A549 (cell line): ENCODE measurements around the gene RUNX1. TPM values are rescaled to one million over a fixed set of nuclear protein-coding genes. Genes with fewer than 3 reads are reported as not detected.
A peak's percentile ranks its signal among the peaks of the same experiment; 100 is the strongest.

Experiments used
- ATAC-seq, 2 experiments: fragments of 200-7000 bp in 1 of 2; fragments of >200 bp in 1 of 2; cut with Nextera tagmentation in 1 of 2; cut with Tn5 transposase in 1 of 2; 3 replicates each; pipeline versions ENCODE4 v1.8.0 to v1.9.1; 2018 to 2020; ENCODE audit warnings: mild to moderate bottlenecking in 1 of 2, moderate library complexity in 1 of 2
- CTCF ChIA-PET: fragments of 300-600 bp; sonication (Branson Sonifier 250); formaldehyde crosslinking; extraction: SDS; loops from one replicate; lab custom pipeline; 2021; ENCODE audit warnings: antibody characterized with exemption, inconsistent platforms; lab: Yijun Ruan, JAX
- POLR2A ChIA-PET: fragments of 350-600 bp; formaldehyde crosslinking; extraction: SDS; loops from one replicate; lab custom pipeline; 2021; ENCODE audit warnings: antibody characterized with exemption, inconsistent platforms; lab: Yijun Ruan, JAX
- DNase-seq, 2 experiments: peaks; one replicate each; pipeline versions ENCODE4 v3.0.0 to v3.0.0-alpha.2; 2011 to 2016; ENCODE audit warnings: low read depth in 1 of 2, low spot score in 1 of 2
- FAIRE-seq: peaks from 2 replicates; lab custom pipeline; 2011; peaks lifted over from hg19 to GRCh38; lab: Jason Lieb, UNC
- H3K27ac ChIP-seq, 2 experiments: fragments of >200 bp; sonication (Bioruptor Twin); formaldehyde crosslinking; 3 replicates each; pipeline ENCODE4 v1.5.1; 2016 to 2017
- H3K4me1 ChIP-seq: fragments of >200 bp; sonication (Bioruptor Twin); formaldehyde crosslinking; 3 replicates; pipeline ENCODE4 v1.6.1; 2016
- H3K4me2 ChIP-seq: fragments of >200 bp; sonication (Bioruptor Twin); formaldehyde crosslinking; 3 replicates; pipeline ENCODE4 v1.6.1; 2016
- H3K4me3 ChIP-seq: fragments of >200 bp; sonication (Bioruptor Twin); formaldehyde crosslinking; 3 replicates; pipeline ENCODE4 v1.5.1; 2016
- H3K9me3 ChIP-seq: fragments of >200 bp; sonication (Bioruptor Twin); formaldehyde crosslinking; 3 replicates; pipeline ENCODE4 v1.6.1; 2016
- CBX2 ChIP-seq: fragments of 200-600 bp; sonication (generic); IDR thresholded peaks from 2 replicates; pipeline ENCODE4 v1.6.1; 2016; ENCODE audit warnings: low read depth, mild to moderate bottlenecking, borderline replicate concordance
- CBX8 ChIP-seq: fragments of 200-600 bp; sonication (generic); IDR thresholded peaks from 2 replicates; pipeline ENCODE4 v1.6.1; 2016
- CHD2 ChIP-seq: fragments of 150-350 bp; IDR thresholded peaks from 2 replicates; pipeline ENCODE4 v1.6.1; 2014; ENCODE audit warnings: low read length; ENCODE audit not compliant: partially characterized antibody
- CHD4 ChIP-seq: fragments of 200-600 bp; sonication (generic); IDR thresholded peaks from 2 replicates; pipeline ENCODE4 v1.6.1; 2016; ENCODE audit warnings: antibody characterized with exemption, mild to moderate bottlenecking, borderline replicate concordance
- FOXS1 ChIP-seq: fragments of 250-450 bp; sonication (Bioruptor Pico); IDR thresholded peaks from 2 replicates; pipeline ENCODE4 v1.5.0; 2020; ENCODE audit warnings: mild to moderate bottlenecking, moderate library complexity
- HDAC2 ChIP-seq: fragments of 200-600 bp; sonication (generic); IDR thresholded peaks from 2 replicates; pipeline ENCODE4 v1.6.1; 2016
- JUNB ChIP-seq: fragments of >200 bp; sonication (Bioruptor Twin); formaldehyde crosslinking; IDR thresholded peaks from 2 replicates; pipeline ENCODE4 v1.6.1; 2016
- MAFK ChIP-seq: fragments of 450-650 bp; IDR thresholded peaks from 2 replicates; pipeline ENCODE4 v1.6.1; 2014; ENCODE audit not compliant: partially characterized antibody
- MAZ ChIP-seq: fragments of 150-350 bp; IDR thresholded peaks from 2 replicates; pipeline ENCODE4 v1.6.1; 2014; ENCODE audit warnings: antibody characterized with exemption, low read depth, low read length, borderline replicate concordance
- NPAS2 ChIP-seq: fragments of 250-450 bp; sonication (Bioruptor Pico); IDR thresholded peaks from 2 replicates; pipeline ENCODE4 v1.8.0; 2022; ENCODE audit warnings: mild to moderate bottlenecking, moderate library complexity, borderline replicate concordance
- POLR2AphosphoS2 ChIP-seq: conservative IDR thresholded peaks from 2 replicates; pipeline ENCODE4 v1.6.1; 2012; ENCODE audit warnings: low read length, improper control_type of control experiment, inconsistent platforms
- RAD21 ChIP-seq, 2 experiments: fragments of >200 bp in 1 of 2; sonication (Bioruptor Twin) in 1 of 2; formaldehyde crosslinking in 1 of 2; IDR thresholded peaks in 1 of 2; conservative IDR thresholded peaks in 1 of 2; 2 replicates in 1 of 2; 3 replicates in 1 of 2; pipeline ENCODE4 v1.6.1; 2012 to 2018; ENCODE audit warnings: inconsistent platforms in 1 of 2
- RFX5 ChIP-seq: fragments of 450-650 bp; IDR thresholded peaks from 2 replicates; pipeline ENCODE4 v1.7.1; 2014; ENCODE audit warnings: antibody characterized with exemption, mild to moderate bottlenecking, moderate library complexity
- SMC3 ChIP-seq: fragments of >200 bp; sonication (Bioruptor Twin); formaldehyde crosslinking; IDR thresholded peaks from 3 replicates; pipeline ENCODE4 v1.6.1; 2018; ENCODE audit warnings: inconsistent platforms
- SREBF2 ChIP-seq: fragments of 450-650 bp; IDR thresholded peaks from 2 replicates; pipeline ENCODE4 v1.6.1; 2014; ENCODE audit warnings: mild to moderate bottlenecking, moderate library complexity
- TFCP2L1 ChIP-seq: fragments of 250-450 bp; sonication (Bioruptor Pico); IDR thresholded peaks from 2 replicates; pipeline ENCODE4 v1.5.0; 2021; ENCODE audit warnings: mild to moderate bottlenecking
- TP53 ChIP-seq: fragments of 250-450 bp; sonication (Bioruptor Pico); IDR thresholded peaks from 2 replicates; pipeline ENCODE4 v1.5.0; 2021; ENCODE audit warnings: mild to moderate bottlenecking, moderate library complexity
- ZSCAN20 ChIP-seq: fragments of 250-450 bp; sonication (Bioruptor Pico); IDR thresholded peaks from 2 replicates; pipeline ENCODE4 v1.8.0; 2022; ENCODE audit warnings: mild to moderate bottlenecking, moderate library complexity
- WGBS: methylation state at CpG from one replicate; pipeline ENCODE4 v1.1.6; 2017; ENCODE audit errors: missing lambda C conversion rate; 5-methylcytosine and 5-hydroxymethylcytosine counted together
- polyA plus RNA-seq, 4 experiments: library from polyadenylated mRNA; depleted of rRNA in 3 of 4; stranded (reverse); fragments of >200 nt; fragmentation: RNase III in 1 of 4; extraction: RNeasy Plus Mini Kit Qiagen cat#74134 plus additional on column Dnase treatment in 1 of 4; gene quantifications; 2 replicates in 3 of 4; 3 replicates in 1 of 4; pipeline ENCODE4 v1.2.3, GENCODE V29; 2011 to 2017
- TF ChIP-seq, protein P1 (sequence below): IDR thresholded peaks from 2 replicates; pipeline ENCODE4 v1.6.1; 2012
- TF ChIP-seq, protein P2 (sequence below): IDR thresholded peaks from 2 replicates; pipeline ENCODE4 v1.6.1; 2012; ENCODE audit warnings: low read depth, borderline replicate concordance
- TF ChIP-seq, protein P3 (sequence below): fragments of >200 bp; sonication (Bioruptor Twin); formaldehyde crosslinking; IDR thresholded peaks from 3 replicates; pipeline ENCODE4 v1.5.1; 2016
- TF ChIP-seq, protein P4 (sequence below): fragments of 250-450 bp; sonication (Bioruptor Pico); IDR thresholded peaks from 2 replicates; pipeline ENCODE4 v1.5.0; 2020; ENCODE audit warnings: low read depth, mild to moderate bottlenecking, moderate library complexity
- TF ChIP-seq, protein P5 (sequence below): fragments of 150-350 bp; IDR thresholded peaks from 2 replicates; pipeline ENCODE4 v1.6.1; 2014; ENCODE audit warnings: low read depth, mild to moderate bottlenecking, low read length

RUNX1 gene
- polyA plus RNA-seq, 2 of the 4 experiments (the other 2 are of a cell fraction): 5.5 TPM

DNA sequence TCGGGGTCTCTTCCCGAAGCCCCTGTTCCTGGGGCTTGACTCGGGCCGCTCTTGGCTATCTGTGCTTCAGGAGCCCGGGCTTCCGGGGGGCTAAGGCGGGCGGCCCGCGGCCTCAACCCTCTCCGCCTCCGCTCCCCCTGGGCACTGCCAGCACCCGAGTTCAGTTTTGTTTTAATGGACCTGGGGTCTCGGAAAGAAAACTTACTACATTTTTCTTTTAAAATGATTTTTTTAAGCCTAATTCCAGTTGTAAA lies 158.7 kb downstream of the RUNX1 start:
- WGBS: 26% methylated on average over 10 of the region's 14 CpGs

DNA sequence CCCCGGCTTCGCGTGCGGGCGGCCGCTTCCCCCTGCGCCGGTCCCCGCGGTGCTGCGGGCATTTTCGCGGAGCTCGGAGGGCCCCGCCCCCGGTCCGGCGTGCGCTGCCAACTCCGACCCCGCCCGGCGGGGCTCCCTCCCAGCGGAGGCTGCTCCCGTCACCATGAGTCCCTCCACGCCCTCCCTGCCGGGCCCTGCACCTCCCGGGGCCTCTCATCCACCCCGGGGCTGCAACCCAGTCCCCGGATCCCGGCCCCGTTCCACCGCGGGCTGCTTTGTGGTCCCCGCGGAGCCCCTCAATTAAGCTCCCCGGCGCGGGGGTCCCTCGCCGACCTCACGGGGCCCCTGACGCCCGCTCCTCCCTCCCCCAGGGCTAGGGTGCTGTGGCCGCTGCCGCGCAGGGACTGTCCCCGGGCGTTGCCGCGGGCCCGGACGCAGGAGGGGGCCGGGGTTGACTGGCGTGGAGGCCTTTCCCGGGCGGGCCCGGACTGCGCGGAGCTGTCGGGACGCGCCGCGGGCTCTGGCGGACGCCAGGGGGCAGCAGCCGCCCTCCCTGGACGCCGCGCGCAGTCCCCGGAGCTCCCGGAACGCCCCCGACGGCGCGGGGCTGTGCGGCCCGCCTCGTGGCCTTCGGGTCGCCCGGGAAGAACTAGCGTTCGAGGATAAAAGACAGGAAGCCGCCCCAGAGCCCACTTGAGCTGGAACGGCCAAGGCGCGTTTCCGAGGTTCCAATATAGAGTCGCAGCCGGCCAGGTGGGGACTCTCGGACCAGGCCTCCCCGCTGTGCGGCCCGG lies 159.2 kb downstream of the RUNX1 start:
- Histone ChIP-seq H3K4me2 (peak overlapping the region; percentile 86), H3K4me1 (peaks cover 9% of the 10 kb centered on the region; the same call in 2 of the 3 replicates), H3K9me3 (no peaks in the 10 kb centered on the region), H3K4me3 (peak overlapping the region; percentile 72), H3K27ac (peak overlapping the region; percentile 98 to 100)
- DNase-seq: peak; percentile 52 to 61
- ATAC-seq: peak; percentile 52 to 77
- WGBS: 13% methylated on average over 3 of the region's 98 CpGs
- TF ChIP-seq SMC3: peak; percentile 94
- TF ChIP-seq, protein P1, sequence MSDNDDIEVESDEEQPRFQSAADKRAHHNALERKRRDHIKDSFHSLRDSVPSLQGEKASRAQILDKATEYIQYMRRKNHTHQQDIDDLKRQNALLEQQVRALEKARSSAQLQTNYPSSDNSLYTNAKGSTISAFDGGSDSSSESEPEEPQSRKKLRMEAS: peak; percentile 64
- no peak for TF ChIP-seq CHD4
- TF ChIP-seq RAD21 (conservative IDR thresholded peaks at IDR 0.05 in 1 of 2, IDR thresholded peaks at IDR 0.05 in 1 of 2): peak; percentile 56 to 92; a peak in 4 of 5 replicates
- TF ChIP-seq FOXS1 (CRISPR knock-in tag): no peak
- TF ChIP-seq JUNB: no peak
- TF ChIP-seq RFX5: no peak
- no peak for TF ChIP-seq CBX2
- TF ChIP-seq, protein P2, sequence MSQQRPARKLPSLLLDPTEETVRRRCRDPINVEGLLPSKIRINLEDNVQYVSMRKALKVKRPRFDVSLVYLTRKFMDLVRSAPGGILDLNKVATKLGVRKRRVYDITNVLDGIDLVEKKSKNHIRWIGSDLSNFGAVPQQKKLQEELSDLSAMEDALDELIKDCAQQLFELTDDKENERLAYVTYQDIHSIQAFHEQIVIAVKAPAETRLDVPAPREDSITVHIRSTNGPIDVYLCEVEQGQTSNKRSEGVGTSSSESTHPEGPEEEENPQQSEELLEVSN: peak; percentile 37; the same call in 1 of the 2 replicates
- TF ChIP-seq, protein P3, sequence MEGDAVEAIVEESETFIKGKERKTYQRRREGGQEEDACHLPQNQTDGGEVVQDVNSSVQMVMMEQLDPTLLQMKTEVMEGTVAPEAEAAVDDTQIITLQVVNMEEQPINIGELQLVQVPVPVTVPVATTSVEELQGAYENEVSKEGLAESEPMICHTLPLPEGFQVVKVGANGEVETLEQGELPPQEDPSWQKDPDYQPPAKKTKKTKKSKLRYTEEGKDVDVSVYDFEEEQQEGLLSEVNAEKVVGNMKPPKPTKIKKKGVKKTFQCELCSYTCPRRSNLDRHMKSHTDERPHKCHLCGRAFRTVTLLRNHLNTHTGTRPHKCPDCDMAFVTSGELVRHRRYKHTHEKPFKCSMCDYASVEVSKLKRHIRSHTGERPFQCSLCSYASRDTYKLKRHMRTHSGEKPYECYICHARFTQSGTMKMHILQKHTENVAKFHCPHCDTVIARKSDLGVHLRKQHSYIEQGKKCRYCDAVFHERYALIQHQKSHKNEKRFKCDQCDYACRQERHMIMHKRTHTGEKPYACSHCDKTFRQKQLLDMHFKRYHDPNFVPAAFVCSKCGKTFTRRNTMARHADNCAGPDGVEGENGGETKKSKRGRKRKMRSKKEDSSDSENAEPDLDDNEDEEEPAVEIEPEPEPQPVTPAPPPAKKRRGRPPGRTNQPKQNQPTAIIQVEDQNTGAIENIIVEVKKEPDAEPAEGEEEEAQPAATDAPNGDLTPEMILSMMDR: peak; percentile 71
- ChIA-PET POLR2A (interaction anchor here (0.5 to 4.9 kb wide), 13 partner anchors 15 to 950 kb away, joined by 3 to 70 read pairs (median 6); no protein-coding TSS in a partner anchor), CTCF (interaction anchor here (0.6 to 7.3 kb wide), 43 partner anchors 8 to 1177 kb away, joined by 3 to 46 read pairs (median 4); no protein-coding TSS in a partner anchor)
- no peak for FAIRE-seq

More for the DNA sequence above, 158.7 kb downstream of the RUNX1 start:
- FAIRE-seq (no peak), ATAC-seq (no peak), DNase-seq (no peak)
- CTCF ChIA-PET: interaction anchor here (0.6 to 7.3 kb wide), 29 partner anchors 15 to 1138 kb away, joined by 3 to 46 read pairs (median 4); no protein-coding TSS in a partner anchor
- TF ChIP-seq, protein P2: no peak
- TF ChIP-seq RFX5 (no peak), NPAS2 (no peak), TFCP2L1 (CRISPR knock-in tag) (no peak), ZSCAN20 (CRISPR knock-in tag) (no peak), MAZ (no peak), TP53 (CRISPR knock-in tag) (no peak), MAFK (no peak), HDAC2 (no peak), POLR2AphosphoS2 (no peak), SREBF2 (no peak), CHD2 (no peak), CBX8 (no peak)
- TF ChIP-seq, protein P4, sequence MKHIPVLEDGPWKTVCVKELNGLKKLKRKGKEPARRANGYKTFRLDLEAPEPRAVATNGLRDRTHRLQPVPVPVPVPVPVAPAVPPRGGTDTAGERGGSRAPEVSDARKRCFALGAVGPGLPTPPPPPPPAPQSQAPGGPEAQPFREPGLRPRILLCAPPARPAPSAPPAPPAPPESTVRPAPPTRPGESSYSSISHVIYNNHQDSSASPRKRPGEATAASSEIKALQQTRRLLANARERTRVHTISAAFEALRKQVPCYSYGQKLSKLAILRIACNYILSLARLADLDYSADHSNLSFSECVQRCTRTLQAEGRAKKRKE (CRISPR knock-in tag): no peak
- TF ChIP-seq, protein P1: no peak
- TF ChIP-seq, protein P5, sequence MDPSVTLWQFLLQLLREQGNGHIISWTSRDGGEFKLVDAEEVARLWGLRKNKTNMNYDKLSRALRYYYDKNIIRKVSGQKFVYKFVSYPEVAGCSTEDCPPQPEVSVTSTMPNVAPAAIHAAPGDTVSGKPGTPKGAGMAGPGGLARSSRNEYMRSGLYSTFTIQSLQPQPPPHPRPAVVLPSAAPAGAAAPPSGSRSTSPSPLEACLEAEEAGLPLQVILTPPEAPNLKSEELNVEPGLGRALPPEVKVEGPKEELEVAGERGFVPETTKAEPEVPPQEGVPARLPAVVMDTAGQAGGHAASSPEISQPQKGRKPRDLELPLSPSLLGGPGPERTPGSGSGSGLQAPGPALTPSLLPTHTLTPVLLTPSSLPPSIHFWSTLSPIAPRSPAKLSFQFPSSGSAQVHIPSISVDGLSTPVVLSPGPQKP: no peak
- Histone ChIP-seq H3K4me1 (peaks cover 9% of the 10 kb centered on the region; the same call in 2 of the 3 replicates), H3K4me3 (peak overlapping the region; percentile 72), H3K27ac (peak overlapping the region; percentile 98 to 100; a peak in 5 of 6 replicates), H3K9me3 (no peaks in the 10 kb centered on the region), H3K4me2 (peak overlapping the region; percentile 86)
- POLR2A ChIA-PET: interaction anchor here (0.8 to 4.9 kb wide), 9 partner anchors 82 to 949 kb away, joined by 3 to 70 read pairs (median 10); no protein-coding TSS in a partner anchor
